Prostate gland (tissue), 2 donors: ENCODE results near the gene MTURN. TPM values are rescaled to one million over a fixed set of nuclear protein-coding genes. Genes with fewer than 3 reads are reported as not detected.

Experiments used
- DNase-seq: peaks from one replicate; pipeline ENCODE4 v3.0.0-alpha.2; 2019; ENCODE audit warnings: low spot score
- H3K27ac ChIP-seq, 2 donors: fragments of 200-600 bp; sonication (generic); 2 replicates each; pipeline ENCODE4 v1.5.1; 2017 to 2019
- H3K27me3 ChIP-seq: fragments of 200-600 bp; sonication (generic); replicated peaks from 2 replicates; pipeline ENCODE4 v1.5.1; 2019; ENCODE audit not compliant: insufficient read depth
- H3K36me3 ChIP-seq, 2 donors: fragments of 200-600 bp; sonication (generic); 1 replicate in 1 of 2; 2 replicates in 1 of 2; pipeline versions ENCODE4 v1.5.1 to v1.8.1; 2017 to 2019
- H3K4me1 ChIP-seq: fragments of 200-600 bp; sonication (generic); replicated peaks from 2 replicates; pipeline ENCODE4 v1.5.1; 2019
- H3K4me3 ChIP-seq, 2 donors: fragments of 200-600 bp; sonication (generic); 2 replicates each; pipeline ENCODE4 v1.5.1; 2017 to 2019
- H3K9me3 ChIP-seq: fragments of 200-600 bp; sonication (generic); 2 replicates; pipeline ENCODE4 v1.5.1; 2017
- POLR2A ChIP-seq: fragments of 450-650 bp; IDR thresholded peaks from one replicate; pipeline ENCODE4 v1.6.1; 2016; ENCODE audit warnings: antibody characterized with exemption, mild to moderate bottlenecking
- POLR2AphosphoS5 ChIP-seq: sonication (generic); formaldehyde crosslinking; IDR thresholded peaks from one replicate; pipeline ENCODE4 v1.6.1; 2017; ENCODE audit warnings: antibody characterized with exemption
- WGBS: methylation state at CpG from one replicate; pipeline ENCODE4 v1.1.5; 2018; 5-methylcytosine and 5-hydroxymethylcytosine counted together
- intact Hi-C: fragments of 100-400 bp; cut with DNase I; formaldehyde crosslinking; loops from one replicate; pipeline ENCODE4 v1.14.2; 2022
- total RNA-seq, 2 donors: library from RNA; depleted of rRNA; stranded (reverse); fragments of >200 nt; gene quantifications; one replicate each; pipeline ENCODE4 v1.1.0, GENCODE V29; 2016
- TF ChIP-seq, protein P1 (sequence below), 4 experiments: fragments of 200-600 bp in 2 of 4; fragments of 450-650 bp in 2 of 4; sonication (generic) in 2 of 4; IDR thresholded peaks; 1 replicate in 3 of 4; 2 replicates in 1 of 4; pipeline ENCODE4 v1.5.1; 2016 to 2019; ENCODE audit warnings: antibody characterized with exemption in 4 of 4, mild to moderate bottlenecking in 2 of 4, moderate library complexity in 2 of 4

MTURN gene
- total RNA-seq, 2 donors from 2014 or later = 22.6 to 26.9 TPM

DNA sequence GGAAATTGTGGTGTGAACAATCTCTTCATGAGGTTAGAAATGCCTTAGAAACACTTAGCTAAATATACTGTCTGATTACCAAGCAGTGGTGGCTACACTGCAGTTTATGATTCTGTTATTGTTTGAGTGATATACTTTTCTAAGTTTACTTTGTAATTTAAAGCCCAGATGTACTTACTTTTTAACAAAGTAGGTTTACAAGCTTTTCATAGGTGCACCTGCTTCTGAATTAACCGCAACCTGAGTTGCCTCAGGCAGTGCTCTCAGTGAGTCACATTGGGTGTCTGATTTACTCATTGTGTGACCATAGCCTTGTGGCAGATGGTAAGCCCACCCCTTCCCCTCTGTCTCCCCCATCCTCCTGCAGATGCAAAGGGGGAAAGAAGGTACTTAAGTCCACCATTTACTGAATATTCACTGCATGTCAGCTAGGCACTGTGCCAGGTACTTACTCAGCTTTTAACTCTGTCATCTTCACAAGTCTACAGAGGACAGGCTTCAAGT is 9.0 kb downstream of the MTURN start:
- TF ChIP-seq POLR2A (peak; percentile 10), POLR2AphosphoS5 (peak; percentile 55)
- TF ChIP-seq, protein P1, sequence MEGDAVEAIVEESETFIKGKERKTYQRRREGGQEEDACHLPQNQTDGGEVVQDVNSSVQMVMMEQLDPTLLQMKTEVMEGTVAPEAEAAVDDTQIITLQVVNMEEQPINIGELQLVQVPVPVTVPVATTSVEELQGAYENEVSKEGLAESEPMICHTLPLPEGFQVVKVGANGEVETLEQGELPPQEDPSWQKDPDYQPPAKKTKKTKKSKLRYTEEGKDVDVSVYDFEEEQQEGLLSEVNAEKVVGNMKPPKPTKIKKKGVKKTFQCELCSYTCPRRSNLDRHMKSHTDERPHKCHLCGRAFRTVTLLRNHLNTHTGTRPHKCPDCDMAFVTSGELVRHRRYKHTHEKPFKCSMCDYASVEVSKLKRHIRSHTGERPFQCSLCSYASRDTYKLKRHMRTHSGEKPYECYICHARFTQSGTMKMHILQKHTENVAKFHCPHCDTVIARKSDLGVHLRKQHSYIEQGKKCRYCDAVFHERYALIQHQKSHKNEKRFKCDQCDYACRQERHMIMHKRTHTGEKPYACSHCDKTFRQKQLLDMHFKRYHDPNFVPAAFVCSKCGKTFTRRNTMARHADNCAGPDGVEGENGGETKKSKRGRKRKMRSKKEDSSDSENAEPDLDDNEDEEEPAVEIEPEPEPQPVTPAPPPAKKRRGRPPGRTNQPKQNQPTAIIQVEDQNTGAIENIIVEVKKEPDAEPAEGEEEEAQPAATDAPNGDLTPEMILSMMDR (IDR thresholded peaks at IDR 0.05) = no peak
- Histone ChIP-seq H3K9me3 (no peaks in the 10 kb centered on the region), H3K36me3 (no peaks in the 10 kb centered on the region), H3K4me1 (no peaks in the 10 kb centered on the region), H3K27ac (no peak overlapping the region), H3K4me3 (no peak overlapping the region), H3K27me3 (no peaks in the 10 kb centered on the region)
- no peak for DNase-seq
- WGBS = 48% methylated on average over 1 of the region's 1 CpG
- intact Hi-C loops = no loop called here

DNA sequence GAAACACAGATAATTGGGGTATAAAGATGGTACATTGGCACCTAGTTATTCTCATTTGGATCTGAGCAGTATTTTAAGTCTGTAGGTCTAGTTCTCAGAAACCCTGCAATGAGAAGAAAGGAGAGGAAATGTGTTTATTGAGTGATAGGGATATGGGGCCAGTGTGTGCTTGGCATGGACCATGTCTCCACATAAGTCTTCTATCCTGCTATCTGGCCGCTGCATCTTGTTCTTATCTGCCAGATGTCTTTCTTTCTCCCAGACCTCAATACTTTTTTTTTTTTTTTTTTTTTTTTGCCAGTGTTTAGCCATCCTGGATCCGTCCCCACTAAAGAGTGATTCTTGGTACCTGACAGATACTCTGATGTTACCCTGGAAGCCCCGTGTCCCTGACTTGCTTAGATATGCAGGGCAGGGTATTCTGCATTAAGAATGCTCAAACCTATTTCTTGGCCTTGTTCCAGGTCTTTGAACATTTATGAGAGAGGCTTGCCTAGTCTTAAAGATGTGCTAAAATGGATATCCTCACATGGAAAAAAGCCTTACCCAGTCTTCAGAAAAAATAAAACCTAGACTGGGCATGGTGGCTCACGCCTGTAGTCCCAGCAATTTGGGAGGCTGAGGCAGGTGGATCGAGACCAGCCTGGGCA is 10.0 kb downstream of the MTURN start:
- DNase-seq = no peak
- TF ChIP-seq POLR2A (no peak), POLR2AphosphoS5 (no peak)
- TF ChIP-seq, protein P1 (IDR thresholded peaks at IDR 0.05) = no peak
- no peaks in the 10 kb centered on the region for H3K27me3 ChIP-seq
- intact Hi-C loops = no loop called here
- H3K36me3 ChIP-seq = no peaks in the 10 kb centered on the region
- no peak overlapping the region for H3K27ac ChIP-seq
- H3K4me1 ChIP-seq = no peaks in the 10 kb centered on the region
- WGBS = 59% methylated on average over 5 of the region's 5 CpGs
- H3K4me3 ChIP-seq = no peak overlapping the region
- H3K9me3 ChIP-seq = no peaks in the 10 kb centered on the region

DNA sequence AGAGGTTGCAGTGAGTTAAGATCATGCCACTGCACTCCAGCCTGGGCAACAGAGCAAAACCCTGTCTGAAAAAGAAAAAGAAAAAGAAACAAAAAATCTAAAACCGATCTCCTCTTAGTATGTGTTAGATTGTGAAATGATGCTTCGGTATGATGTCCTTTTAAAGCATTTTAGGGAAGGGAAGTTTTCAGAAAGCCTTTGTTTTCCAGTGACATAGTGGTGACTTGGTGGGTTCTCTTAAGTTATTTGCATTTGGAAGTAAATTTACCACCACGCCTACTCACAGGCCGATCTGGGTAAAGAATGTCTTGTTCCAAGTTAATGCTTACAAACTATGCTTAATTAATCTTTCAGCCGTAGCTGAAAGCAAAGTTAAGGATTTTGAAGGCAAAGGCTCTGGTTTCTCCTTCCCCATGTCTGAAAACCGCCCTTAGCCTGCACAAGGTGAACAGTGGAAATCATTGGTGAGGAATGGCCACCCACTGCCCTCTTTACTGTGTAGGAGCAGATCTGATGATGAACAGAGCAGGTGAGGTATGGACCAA is 10.7 kb downstream of the MTURN start:
- Histone ChIP-seq H3K9me3 (no peaks in the 10 kb centered on the region), H3K4me3 (no peak overlapping the region), H3K27me3 (no peaks in the 10 kb centered on the region), H3K36me3 (no peaks in the 10 kb centered on the region), H3K4me1 (no peaks in the 10 kb centered on the region), H3K27ac (no peak overlapping the region)
- intact Hi-C loops = no loop called here
- no peak for DNase-seq
- WGBS = 78% methylated on average over 6 of the region's 6 CpGs
- TF ChIP-seq POLR2A = no peak
- TF ChIP-seq POLR2AphosphoS5 = no peak
- TF ChIP-seq, protein P1 (IDR thresholded peaks at IDR 0.05) = no peak

DNA sequence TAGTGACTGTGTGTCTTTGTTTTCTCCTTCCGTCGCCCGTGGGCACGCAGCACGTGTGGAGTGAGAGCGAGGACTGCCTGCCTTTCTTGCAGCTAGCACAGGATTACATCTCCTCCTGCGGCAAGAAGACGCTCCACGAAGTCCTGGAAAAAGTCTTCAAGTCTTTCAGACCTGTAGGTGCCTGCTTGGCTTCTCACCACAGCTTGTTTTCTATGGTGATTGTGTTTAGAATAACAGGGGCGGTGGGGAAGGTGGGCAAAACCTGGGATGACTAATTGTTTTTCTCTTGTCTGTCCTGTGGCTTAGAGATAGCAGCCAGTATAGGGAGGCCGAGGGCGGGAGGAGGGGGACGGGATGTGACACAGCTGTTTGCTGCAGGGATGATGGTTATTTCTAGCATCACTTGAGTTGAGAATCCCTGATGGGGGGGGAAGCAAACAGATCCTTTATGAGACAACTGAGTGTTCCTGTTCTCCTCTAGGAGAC is 11.4 kb downstream of the MTURN start:
- WGBS = 79% methylated on average over 13 of the region's 13 CpGs

More for the DNA sequence above, 11.4 kb downstream of the MTURN start:
- Histone ChIP-seq H3K27me3 (no peaks in the 10 kb centered on the region), H3K4me1 (no peaks in the 10 kb centered on the region), H3K27ac (no peak overlapping the region), H3K9me3 (no peaks in the 10 kb centered on the region), H3K36me3 (no peaks in the 10 kb centered on the region), H3K4me3 (no peak overlapping the region)
- intact Hi-C loops = no loop called here
- DNase-seq = no peak
- TF ChIP-seq, protein P1 (IDR thresholded peaks at IDR 0.05) = no peak
- no peak for TF ChIP-seq POLR2AphosphoS5
- no peak for TF ChIP-seq POLR2A
